HG03280 (cell line): ENCODE data around the gene PCDH19.
"Not testable (repeated sequence)": the region's sequence is repeated elsewhere in the genome, so short reads cannot be mapped to it uniquely, and the experiment has no call there.

ENCODE experiments used
- ATAC-seq: cut with Tn5 transposase; IDR thresholded peaks from one replicate; pipeline ENCODE4 v1.9.1; 2021; ENCODE audit warnings: mild to moderate bottlenecking, moderate library complexity; ENCODE audit not compliant: unreplicated experiment

Gene PCDH19, protein sequence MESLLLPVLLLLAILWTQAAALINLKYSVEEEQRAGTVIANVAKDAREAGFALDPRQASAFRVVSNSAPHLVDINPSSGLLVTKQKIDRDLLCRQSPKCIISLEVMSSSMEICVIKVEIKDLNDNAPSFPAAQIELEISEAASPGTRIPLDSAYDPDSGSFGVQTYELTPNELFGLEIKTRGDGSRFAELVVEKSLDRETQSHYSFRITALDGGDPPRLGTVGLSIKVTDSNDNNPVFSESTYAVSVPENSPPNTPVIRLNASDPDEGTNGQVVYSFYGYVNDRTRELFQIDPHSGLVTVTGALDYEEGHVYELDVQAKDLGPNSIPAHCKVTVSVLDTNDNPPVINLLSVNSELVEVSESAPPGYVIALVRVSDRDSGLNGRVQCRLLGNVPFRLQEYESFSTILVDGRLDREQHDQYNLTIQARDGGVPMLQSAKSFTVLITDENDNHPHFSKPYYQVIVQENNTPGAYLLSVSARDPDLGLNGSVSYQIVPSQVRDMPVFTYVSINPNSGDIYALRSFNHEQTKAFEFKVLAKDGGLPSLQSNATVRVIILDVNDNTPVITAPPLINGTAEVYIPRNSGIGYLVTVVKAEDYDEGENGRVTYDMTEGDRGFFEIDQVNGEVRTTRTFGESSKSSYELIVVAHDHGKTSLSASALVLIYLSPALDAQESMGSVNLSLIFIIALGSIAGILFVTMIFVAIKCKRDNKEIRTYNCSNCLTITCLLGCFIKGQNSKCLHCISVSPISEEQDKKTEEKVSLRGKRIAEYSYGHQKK (N-terminal part only)

DNA sequence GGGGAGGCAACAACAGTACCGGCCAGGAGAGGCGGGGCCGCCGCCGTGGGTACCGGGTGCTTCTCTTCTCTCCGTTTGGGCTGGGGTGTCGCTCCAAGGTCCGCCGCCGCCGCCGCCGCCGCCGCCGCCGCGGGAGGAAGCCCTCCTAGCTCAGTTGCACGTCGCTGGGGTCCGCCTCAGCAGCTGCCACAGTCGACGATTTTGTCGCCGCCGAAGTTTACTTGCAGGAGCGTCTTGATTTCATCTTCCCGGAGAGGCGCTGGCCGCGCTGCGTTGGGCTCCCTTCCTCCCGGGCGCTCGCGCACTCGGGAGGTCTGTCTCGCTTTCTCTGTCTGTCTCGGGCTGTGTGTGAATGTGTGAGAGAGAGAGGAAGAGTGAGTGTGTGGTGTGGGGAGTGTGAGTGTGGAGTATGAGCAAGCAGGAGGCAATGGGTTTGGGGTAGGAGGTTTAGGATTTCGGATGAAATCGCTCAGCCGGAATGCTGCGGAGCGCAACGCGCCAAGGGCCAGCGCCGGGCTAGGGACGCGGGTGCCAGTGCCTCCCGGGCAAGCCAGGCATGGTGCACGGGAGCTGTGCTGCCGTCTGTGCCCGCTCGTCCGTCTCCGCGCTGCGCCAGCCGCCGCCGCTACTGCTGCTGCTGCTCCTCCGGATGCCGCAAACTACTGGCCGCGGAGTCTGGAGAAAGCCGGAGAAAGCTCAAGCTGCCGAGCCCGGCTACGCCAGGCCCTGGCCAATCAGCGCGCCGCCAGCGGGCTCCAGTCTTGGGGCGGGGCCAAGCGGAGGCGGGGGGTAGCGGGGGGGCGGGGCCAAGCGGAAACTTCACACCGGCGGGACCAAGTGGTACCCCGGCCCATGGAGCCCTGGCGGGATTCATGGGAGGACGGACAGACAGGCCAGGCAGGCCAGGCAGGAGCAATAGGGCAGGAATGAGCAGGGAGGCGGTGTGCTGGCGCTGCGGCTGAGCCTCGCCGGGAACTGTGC, at the start of gene PCDH19:
TSS of gene PCDH19 (minus strand) at position 664 of the 981 bp plus-strand sequence. CDS start 1,676 bp downstream, outside the sequence.
- no peak for ATAC-seq

DNA sequence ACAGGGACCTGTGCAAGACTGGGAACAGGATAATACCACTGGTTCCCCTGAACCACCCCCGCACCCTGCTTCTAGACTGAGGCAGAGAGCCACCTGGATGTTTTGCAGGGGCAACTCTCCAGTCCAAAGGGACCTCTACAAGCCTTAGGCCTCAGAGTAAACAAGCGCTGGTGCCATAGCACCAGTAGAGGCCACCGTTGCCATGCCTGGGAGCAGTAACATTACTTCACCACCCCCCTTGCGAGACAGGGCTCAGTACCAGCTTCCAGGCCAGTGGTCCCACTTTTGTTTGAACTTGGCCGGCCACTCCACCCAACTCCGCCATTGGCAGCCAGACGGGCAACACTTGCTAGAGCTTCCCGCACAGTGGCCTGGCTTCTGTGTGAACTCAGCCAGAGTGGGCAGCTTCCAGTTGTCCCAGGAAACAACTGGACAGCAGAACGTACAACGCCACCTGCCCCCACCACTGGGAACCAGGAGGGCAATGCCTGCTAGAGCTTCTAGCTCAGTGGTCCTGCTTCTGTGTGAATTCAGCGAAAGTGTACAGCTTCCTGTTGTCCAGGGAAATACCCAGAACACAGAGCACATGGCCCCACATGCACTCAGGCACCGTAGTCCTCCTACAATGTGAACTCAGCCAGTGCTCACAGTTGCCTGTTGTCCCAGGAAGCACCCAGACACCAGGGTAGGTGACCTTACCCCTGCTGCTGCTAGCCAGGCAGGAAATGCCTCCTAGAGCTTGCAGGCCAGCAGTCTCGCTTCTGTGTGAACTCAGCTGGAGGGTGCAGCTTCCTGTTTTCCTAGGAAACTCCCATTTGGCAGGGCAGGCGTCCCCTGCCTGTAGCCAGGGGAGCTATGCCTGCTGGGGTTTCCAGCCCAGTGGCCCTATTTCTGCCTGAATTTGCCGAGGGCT, 39.9 kb upstream of the PCDH19 start:
- ATAC-seq: no peak

DNA sequence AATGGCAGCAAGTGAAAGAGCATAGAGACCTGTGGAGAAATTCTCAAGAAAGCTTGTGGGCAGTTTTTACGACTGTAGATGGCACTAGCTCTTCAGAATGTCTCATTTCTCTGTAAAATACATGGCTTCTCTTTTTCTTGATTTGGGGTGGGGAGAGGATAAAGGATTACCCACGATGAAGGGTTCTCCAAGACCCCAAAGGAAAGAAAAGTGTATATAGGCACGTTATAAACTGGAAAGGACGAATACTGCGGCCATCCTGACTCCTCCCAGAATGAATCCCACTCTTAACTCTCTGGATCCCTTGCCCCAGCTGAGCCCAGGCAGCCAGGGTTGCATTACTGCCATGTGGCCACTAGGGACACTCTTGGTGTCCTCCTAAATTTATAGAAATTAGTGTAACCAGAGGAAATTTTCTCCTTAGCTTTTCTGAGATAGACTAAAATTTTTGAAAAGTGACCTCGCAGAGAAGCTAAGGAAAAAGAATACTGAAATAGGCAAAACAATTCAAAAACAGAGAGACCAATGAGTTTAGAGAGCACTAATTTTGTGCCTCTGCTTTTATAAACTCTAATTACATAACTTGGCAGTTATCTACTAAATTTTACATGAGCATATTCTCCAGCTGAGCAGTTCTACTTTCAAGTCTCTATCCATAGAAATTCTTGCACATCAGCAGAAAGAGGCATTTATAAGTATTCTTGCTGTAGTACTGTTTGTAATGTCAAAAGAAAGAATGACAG, 37.8 kb upstream of the PCDH19 start:
- ATAC-seq: peak; percentile 75

DNA sequence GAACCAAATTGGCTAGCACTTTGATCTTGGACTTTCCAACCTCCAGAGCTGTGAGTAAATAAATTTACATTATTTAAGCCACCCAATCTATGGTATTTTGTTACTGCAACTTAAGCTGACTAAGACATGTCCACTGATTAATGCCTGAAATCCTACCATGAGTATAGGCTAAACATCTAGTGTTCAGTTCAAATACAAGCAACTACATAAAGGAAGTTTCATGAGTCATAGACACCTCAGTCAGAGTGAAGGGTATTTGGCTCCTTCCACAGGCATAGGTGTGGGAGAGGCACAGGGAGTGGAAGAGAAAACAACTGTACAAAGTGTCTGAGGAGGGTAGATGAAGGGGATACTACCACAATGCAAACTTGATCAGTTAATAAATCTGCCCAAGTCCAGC, 35.5 kb upstream of the PCDH19 start:
- no peak for ATAC-seq

DNA sequence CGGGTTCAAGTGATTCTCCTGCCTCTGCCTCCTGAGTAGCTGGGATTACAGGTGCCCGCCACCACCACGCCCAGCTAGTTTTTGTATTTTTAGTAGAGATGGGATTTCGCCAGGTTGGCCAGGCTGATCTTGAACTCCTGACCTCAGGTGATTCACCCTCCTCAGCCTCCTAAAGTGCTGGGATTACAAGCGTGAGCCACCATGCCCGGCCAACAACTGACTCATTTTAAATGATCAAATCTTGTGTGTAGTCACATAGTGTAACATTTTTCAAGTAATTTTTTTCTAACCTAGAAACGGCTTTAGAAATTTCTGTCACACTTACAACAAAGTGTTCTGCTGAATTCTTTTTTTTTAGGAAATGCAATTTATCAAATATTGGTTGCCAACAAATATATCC, 31.2 kb upstream of the PCDH19 start:
- ATAC-seq: not testable (repeated sequence)

DNA sequence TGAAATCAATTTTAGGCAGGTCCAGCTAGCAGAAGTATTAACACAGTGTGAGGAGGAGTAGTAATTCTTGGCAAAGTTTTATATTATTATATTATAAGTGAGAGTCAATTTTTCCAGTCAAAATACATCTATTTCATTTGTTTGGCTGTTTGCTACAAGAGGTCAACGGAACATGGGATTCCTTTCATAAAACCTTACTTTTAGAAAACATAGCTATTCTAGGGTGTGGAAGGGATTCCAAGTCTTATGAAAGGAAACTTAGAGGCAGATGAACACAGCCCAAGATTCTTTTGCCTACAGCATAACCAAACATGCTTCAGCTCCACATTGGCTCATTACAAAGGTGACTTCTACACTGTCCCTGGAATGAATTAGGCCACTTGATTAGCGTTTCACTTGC, 29.9 kb upstream of the PCDH19 start:
- no peak for ATAC-seq

DNA sequence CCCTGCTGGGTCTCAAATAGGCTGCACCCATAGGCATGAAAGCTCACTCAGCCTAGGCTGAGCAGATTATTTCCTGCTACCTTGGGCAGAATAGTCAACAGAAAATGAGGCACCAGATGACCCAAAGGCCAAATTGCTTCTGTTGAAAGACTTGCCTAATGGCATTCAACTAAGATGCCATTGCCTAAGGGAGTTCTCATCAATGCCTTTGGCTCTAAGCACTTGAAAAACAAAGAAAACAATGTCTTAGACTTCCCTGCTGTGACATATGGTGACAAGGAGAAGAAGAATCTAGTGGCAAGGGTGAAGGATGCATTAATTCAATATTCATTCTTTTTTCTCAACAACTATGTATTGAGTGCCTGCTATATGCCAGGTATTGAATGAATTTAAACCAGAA, 25.7 kb upstream of the PCDH19 start:
- no peak for ATAC-seq

DNA sequence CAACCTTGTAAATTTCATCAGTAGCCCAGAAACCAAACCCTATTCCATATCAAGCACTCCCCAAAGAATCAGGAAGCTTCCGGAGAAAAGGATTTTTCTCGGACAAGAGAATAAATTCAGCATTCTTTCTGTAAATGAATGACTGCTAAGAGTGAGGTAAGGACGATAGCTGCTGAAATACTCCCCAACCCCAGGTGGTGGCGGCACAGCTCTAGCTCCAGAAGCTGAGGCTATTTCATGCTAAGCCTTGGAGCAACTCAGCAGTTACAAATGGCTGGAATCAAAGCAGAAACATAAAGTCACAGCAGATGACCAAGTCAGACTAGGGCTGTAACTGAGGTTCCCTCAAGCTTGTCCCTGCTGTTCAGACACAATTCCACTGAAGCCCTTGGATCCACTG, 13.9 kb upstream of the PCDH19 start:
- no peak for ATAC-seq

DNA sequence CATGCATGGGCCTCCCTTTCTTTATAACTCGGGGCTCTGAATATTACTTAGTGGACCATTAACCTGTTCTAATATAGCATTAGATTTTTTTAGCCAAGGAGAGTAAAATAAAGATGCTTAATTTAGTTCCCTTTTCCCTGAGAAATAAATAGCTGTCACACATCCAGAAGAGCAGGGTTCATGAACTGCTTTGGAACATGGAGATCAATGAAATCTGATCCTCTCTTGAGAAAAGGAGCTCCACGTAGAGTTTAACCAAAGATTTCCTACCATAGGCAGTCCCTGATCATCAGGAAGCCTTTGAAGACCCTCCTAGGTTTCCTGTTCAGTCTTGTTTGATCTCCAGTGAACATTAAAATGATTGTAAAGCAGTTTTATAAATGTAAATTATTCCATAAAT, 8.5 kb upstream of the PCDH19 start:
- no peak for ATAC-seq

DNA sequence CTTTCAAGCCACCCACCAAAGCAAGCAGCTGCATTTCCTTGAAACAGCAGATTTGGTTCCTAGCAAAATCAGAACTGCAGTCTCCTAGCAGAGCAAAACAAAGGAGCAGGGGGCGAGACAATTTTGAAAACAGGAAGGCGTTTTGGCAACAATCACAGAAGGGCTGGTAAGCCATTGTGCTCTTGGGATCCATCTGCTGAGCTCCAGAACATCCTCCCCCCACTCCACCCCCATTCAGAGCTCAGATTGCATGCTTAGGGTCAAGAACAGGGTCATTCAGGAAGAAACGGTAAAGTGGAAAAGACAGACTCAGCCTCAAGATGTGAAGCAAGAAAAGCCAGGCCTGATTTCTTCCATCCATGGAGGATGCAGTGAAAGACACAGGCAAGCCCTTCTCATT, 7.6 kb upstream of the PCDH19 start:
- ATAC-seq: no peak

DNA sequence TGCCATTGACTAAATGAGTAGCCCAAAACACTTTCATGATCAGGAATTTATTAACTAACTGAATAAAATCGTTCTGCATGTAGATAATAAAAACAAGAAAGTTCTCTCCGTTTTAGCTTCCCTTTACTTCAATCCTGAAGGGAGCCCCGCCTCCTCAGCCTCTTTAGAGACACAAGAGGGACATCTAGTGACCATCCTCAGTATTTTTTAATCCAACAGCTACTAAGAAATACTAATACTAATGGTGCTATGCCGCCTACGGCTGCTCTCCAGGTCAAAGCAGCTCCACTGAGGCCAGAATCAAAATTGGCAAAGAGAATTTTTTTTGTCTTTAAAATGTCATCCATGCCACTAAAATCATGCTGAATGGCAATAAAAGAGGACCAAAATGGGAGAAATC, 3.2 kb upstream of the PCDH19 start:
- no peak for ATAC-seq

DNA sequence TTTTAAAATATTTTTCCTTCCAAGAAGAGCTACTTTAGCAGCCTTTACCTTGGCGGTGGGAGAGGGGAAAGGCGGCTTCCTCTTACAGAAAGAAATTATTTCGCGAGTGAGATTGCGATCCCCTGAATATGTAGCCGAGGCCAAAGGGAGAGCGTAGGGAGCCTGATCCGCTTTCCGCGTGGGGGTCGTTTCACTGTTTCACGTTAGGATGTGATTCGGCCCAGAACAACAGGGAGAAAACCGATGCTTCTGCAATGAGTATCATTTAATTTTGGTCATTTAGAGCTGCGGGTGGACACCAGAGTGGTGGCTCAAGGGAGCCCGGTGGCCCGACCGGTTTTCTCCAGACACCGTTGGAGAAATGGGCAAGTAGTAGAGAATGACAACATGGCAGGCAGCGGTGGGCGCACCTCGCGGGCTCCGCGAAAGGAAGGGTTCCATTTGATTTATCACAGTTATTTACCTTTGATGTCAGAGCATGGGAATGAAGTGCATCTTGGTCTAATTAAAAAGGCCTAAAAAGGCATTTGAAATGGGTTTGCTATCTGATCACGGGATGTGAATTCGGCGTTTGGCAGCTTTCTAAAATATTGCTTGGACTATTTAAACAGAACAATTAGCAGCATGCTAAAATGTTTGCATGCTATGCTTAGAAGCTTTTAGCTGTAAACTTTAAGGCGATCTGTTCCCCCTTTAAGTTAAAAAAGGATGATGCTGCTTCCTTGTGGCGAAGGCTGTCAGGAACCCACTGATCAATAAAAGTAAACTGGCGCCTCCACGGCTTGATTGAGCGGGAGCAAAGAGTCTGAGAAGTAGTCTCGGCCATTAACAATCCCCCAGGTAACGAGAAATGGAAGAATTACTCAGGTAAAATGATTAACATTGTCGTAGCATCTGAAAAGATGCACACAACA, 2.0 kb upstream of the PCDH19 start:
- ATAC-seq: no peak

DNA sequence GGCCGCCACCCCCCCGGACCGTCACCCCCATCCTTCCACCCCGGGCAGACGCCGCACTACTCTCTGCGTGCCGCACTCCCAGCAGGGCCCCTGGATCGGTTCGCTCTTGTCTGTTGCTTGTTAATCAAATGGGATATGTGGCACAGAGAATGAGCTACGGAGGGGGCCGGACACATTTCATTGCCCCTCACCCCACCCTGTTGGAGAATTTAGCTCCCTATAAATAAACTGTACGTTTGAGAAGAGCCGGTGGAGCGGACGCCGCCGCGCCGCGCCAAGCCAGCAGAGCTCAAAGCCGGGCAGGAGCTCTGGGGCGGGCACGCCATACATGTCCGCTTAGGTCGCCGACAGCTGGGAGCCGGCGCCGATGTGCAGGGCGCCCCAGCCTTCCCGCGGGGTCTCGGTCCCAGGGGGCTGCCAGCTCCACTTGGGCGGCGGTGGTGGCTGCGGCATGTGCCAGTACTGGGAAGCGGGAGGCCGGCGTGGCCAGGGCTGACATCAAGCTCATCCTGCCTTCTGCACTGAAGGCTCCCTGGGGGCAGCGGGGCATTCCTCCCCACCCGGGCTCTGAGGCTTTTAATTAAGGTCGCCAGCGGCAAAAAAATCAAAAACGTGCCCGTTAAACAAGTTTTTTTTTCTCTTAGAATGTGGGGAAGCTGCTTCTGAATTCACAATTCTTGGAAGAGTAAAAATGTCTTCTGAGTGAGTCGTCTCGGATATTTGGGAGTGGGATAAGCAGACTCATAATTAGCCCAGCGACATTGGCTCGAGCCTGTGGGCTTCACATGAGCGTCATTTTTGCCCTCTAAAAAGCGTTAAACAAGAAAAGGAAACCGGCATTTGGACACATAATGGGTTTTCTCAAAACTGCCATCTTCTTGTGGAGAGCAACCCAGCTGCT, 1.1 kb upstream of the PCDH19 start:
- ATAC-seq: no peak

DNA sequence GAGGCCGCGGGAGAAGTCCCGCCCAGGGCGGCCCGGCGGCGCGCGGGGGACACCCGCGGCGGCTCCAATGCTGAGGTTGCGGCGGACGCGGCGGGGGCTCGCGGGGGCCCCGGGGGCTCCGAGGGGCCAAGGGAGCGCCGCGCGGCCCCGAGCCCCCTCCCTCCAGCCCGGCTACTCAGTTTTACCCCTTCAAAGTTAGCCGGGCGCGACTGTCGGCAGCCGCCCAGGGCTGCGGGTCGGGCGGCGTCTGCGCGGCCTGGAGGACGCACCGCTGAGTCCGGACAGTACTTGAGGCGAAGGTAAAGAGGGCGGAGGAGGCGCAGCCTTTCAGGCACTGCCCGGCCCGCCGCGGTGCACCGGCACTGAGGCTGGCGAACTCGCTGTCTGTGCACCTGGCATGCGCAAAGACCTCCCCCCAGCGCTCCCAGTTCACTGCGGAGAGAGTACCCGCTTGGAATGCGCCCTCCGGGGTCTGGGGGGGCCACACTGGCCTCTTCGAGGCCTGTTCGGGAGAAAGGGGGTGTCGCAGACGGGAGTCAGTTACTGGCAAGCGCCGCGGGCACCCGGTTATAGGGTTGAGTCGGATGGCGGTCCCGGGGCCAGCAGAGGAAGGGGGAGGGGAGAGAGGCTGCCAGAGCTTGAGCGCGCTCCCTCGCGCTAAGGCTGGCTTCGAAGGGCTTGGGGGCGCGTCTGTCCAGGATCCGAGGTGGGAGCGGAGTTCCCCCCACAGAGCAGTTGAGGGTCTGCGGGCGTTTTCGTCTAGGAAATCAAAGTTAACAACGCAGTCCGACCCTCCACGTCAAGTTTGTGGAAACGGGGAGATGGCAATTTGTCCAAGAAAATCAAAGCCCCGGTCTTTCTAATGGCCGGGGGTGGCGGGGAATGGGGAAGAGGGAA, 1.1 kb downstream of the PCDH19 start:
- ATAC-seq: no peak

DNA sequence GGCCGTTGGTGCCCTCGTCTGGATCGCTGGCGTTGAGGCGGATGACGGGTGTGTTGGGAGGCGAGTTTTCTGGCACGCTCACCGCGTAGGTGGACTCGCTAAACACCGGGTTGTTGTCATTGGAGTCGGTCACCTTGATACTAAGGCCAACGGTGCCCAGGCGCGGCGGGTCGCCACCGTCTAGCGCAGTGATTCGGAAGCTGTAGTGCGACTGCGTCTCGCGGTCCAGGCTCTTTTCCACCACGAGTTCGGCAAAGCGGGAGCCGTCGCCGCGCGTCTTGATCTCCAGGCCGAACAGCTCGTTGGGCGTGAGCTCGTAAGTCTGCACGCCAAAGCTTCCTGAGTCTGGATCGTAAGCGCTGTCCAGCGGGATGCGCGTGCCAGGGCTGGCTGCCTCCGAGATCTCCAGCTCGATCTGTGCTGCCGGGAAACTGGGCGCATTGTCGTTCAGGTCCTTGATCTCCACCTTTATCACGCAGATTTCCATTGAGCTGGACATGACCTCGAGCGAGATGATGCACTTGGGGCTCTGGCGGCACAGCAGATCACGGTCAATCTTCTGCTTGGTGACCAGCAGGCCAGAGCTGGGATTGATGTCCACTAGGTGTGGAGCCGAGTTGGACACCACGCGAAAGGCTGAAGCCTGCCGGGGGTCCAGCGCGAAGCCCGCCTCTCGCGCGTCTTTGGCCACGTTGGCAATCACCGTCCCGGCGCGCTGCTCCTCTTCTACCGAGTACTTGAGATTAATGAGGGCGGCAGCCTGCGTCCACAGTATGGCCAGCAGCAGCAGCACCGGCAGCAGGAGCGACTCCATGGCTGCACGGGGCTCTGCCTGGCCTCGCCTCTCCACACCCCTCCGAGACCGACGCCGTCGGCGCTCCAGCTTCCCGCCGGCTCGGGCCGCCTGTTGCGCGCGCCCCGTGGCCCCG, 2.0 kb downstream of the PCDH19 start:
- ATAC-seq: no peak
